HG02571 (cell line): ENCODE results near the gene CA5B.
"Not testable (repeated sequence)": the region's sequence is repeated elsewhere in the genome, so short reads cannot be mapped to it uniquely, and the experiment has no call there.

ENCODE experiments used
- ATAC-seq: cut with Tn5 transposase; IDR thresholded peaks from one replicate; pipeline ENCODE4 v1.9.1; 2021; ENCODE audit warnings: mild to moderate bottlenecking, moderate library complexity; ENCODE audit not compliant: unreplicated experiment

The CA5B gene

DNA sequence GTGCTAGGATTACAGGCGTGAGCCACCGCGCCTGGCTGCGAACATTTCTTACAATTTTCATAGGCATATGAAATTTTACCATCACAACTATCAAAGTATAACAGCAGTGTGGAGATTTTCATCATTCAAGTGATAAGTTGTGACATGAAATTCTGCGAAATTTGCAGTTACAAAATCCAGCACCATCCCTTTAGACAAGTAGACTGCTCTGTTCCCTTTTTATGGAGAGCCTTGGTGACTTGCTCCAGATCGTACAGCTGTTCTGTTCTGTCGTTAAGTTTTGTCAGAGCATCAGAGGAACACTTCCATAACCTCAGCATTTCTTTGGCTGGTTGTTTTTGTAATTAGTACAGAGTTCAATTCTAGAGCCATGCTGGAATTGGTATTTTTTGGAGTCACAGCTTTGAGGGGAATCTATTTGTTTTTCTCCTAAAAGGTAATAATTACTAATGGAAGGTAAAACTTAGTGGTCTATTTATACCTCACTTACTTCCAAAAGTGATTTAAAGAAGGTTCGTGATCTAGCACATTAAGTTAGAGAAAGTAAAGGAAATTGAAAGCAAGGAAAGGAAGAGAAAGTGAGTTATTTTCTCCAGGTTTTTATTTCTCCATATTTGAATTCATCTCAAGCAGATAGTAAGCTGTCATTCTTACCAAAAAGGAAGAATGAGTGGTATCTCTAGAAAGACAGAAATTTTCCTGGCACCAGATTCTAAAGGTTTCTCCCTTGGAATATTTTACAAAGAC is 74.3 kb downstream of the CA5B start:
- ATAC-seq: no peak

DNA sequence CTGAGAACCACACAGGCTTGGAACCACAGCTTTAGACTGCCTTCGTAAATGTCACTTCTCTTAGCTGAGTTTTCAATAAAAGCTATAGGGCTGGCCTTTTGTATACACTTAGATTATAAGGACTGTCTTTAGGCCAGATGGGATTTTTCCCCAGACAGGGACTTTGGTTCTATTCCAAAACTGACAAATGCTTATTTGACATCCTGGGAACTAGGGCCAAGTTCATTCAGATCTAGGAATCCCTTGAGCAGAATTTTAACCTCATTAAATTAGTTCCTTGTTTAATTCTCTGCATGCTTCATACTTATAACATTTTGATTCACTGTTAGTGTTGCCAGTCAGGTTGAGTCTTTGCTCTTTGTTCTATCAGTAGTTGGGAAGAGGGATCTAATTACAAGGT is 75.3 kb downstream of the CA5B start:
- ATAC-seq: no peak

DNA sequence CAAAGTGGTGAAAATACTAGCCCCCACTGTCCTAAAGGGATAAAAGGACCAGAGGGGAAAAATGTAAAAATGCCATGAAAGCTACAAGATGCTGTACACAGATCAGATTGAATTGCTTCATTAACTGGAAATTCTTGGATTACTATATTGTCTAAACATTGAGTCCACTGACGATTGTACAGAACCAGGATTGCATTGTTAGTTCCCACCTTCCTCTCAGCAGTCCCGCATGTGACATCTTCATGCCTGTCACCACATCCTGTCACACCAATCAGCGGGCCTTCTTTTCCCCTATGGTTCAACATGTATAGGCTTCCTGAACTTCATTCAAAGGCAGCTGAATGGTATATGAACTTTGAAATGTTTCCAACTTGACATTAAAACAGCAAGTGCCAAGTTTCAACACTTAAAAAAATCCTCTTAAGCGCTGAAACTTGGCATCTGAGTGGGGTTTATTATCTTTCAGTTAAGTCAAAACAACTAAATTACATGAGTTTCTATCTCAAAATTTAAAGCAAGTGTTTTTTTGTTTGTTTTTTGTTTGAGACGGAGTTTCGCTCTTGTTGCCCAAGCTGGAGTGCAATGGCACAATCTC is 76.8 kb downstream of the CA5B start:
- no peak for ATAC-seq

DNA sequence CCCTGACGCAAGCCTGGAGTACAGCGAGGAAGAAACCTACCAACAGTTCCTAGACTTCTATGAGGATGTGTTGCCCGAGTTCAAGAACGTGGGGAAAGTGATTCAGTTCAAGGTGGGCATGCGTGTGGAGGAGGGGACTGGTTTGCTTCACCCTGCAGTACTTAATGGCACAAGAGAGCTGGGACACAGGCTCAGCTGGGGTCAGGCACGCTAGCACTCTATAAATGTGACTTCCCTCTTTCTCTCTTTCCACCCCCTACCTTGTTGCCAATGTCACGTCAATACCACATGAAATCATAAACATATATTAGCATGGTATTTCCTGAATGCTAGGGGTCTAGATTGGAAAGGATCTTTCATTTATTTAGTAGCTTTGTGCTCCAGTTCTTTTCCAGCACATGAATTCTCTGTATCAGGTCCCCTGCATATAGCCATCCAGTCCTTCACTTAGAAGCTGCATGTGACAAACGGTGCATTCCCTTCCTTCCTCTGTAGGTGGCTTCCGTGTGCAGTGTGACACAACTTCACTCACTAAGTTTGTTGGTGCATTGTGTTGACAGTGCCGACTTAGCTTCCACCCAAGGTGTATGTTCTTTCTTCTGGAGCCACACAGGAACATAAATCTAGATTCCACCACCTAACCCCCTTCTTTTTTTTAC is 77.8 kb downstream of the CA5B start:
- ATAC-seq: peak; percentile 83

DNA sequence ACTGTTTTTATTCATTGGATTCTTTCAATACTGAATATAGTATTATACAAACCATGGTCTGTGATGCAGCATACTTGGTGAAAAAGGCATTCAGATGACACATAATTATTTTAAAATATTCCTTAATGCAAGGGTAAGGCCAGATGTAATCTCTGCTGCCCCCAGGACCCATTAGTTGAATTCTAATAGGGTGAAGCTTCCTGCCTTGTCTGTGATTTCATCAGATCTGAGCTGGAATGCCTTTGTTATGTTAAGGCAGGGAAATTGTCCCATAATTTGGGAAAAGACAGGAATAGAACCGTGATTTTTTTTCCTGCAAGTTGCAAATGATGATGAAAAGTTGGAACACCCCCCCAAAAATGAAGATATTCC is 78.4 kb downstream of the CA5B start:
- peak; percentile 23 for ATAC-seq

DNA sequence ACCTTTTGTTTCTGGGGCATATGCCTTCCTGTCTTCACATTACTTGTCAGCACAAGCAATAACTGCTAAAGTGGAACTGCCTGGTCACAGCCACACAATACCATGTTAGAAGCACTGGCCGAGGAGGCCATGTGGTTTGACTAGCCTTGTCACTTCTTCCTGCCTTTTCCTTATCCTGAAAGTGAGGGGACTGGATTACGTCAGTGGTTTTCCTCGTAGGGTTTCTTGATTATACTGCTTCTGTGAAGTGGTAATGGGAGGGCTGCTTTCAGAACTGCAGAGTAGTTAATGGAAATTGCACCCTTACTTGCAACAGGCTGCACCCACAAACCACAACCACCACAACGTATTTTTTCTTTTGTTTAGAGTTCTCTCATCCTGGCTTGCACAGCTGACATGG is 78.8 kb downstream of the CA5B start:
- no peak for ATAC-seq

DNA sequence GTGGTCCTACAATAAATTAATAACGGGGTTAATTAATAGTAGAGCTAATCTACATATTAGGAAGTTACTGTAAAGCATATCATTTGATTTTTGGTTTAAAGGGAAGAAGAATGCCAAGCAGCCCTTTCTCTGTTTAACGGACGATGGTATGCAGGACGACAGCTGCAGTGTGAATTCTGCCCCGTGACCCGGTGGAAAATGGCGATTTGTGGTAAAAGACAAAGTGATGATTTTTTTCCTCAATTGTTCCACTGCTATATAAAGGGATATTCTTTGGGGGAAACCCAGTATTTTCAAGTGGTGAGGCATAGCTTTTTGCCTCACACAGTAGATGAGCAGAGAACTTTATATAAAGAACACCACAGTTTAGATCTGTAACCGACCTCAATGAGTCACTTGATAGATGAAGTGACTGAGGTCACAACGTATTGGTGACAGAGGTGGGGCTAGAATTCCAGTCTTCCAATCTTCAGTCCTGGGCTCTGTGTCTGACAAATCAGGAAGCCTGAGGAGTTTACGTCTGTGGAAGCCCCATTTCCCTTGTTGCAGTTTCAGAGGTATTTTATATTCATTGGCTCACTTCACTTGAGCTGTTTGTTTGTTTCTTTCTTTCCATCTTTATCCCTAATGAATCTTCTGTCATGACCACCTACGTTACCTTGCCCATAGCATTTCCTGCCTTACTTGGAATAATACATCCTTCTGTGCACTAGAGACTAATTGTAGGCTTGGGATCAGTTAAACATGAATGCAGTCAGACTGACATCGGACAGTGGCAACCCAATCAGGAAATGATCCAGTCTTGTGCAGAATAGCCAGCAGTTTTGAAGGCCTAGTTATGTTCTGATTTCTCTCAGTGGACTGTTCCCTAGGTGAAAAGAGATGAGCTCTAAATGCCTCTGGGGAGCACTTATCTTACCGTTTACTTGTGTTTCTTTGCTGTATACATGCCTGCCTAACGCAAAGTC is 82.3 kb downstream of the CA5B start:
- no peak for ATAC-seq

DNA sequence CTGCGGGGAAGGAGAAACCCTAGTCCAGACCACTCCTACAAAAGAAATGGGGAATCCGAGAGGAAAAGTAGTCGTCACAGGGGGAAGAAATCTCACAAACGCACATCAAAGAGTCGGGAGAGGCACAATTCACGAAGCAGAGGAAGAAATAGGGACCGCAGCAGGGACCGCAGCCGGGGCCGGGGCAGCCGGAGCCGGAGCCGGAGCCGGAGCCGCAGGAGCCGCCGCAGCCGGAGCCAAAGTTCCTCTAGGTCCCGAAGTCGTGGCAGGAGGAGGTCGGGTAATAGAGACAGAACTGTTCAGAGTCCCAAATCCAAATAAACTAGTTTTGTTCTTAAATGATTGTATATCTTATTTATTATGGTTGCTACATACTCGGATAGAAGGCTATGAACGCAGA is 84.9 kb downstream of the CA5B start:
- ATAC-seq: no peak

DNA sequence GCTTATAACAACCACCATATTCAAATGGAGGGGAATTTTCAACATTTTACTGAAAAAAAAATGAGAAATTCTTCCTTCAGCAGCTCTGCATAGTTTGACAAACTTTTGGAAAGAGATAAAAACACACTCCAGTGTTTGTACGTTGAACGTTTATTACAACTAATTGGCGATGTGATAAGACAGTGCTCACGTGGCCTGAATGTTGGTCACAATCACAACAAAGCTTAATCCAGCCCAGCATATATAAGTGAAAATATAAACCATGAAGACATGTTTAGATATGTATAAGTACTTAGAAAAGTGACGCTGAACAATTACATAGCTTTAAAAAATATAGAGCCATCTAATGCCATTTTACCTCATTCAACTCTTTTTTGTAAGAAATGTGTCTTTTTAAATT is 87.9 kb downstream of the CA5B start:
- no peak for ATAC-seq

DNA sequence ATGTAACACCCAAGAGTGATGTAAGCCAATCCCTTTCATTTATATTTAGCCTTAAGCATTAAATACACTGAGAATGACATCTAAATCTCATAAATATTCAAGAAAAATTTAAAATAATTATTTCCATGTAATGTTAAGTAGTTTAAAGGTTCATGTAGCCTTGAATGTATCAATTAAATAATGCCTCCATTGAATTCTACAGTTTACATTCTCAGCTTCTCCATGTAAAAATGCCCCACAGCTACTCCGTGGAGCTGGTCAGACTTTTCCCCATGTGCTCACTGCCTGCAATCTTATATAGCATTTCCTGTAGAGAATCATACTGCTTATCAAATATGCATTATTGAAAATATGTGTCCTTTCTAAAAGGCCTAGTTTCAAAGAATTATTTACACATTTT is 91.1 kb downstream of the CA5B start:
- no peak for ATAC-seq

DNA sequence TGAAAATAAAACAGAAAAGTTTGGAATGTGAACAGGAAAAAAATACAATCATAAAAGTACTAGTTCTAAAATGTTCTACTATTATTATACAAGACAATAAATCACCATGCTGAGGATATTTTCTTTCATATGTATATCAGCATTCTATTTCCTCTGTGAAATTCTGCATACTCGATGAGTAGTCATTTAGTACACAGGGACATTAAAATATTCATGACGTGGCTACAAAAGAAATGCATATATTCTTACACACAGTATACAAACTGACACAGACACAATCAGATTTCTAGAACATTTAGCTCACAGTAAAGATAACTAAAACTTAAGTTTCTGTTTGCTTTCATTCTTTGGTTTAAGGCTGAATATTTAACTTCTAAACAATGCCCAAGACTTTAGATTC is 93.3 kb downstream of the CA5B start:
- not testable (repeated sequence) for ATAC-seq

DNA sequence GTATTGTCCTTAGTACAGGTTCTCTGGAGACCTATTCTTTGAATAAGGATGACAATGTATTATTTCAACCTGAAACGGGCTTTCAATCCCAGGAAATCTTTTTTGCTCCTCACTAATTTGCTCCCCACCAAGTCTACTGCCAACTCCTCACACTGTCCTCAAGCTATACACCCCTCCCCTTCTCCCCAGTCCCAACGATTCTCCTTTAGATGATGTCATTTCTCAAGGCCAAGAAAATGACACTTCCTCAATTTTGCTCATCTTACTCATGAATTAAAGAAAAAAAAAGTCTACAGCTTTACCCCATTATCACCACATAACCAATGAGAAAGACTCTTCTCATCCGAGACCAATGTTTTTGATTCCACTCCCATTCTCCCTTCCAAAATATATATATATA is 96.0 kb downstream of the CA5B start:
- ATAC-seq: no peak

DNA sequence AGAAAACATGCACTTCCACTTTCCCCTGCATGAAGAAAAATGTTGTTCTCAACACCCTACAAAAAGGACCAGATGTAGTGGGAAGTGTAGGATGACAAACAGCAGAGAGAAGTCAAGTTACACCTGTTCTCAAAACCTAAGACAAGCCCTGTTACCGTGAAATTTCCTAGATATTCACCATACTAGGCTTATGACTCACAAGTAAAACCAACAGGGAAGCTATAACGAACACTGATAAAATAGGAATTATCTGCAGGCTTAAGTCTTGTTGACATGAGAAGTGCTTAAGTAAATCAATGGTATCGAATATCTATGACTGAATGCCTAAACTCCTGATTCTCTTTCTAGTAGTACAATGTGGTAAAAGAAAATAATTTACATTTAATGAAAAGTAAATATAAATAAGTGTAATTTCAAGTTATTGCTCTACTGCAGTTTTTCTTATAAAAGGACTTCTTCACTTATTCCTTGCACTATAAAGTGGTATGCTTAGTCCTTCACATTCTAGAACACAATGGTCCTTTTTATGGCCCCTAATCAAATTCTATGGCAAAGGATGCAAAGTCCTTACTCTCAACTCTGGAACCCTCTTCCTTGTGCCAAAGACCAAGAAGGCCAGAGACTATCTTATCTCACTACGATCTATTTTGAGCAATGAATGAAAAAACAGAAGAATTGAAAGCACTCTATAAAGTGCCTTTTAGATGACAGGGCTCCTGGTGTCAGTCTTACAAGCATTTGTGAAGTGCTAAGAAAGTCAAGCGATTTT is 96.9 kb downstream of the CA5B start:
- no peak for ATAC-seq
